GM12878 (cell line): Measurements from ENCODE around the gene AMOTL1.

Experiments
- BACH1 ChIP-seq: fragments of 450-650 bp; IDR thresholded peaks from 2 replicates; pipeline ENCODE4 v1.6.1; 2017; ENCODE audit warnings: mild to moderate bottlenecking, borderline replicate concordance
- CTCF ChIP-seq, 3 experiments: IDR thresholded peaks in 2 of 3; conservative IDR thresholded peaks in 1 of 3; 2 replicates each; pipeline ENCODE4 v1.5.1; 2011; ENCODE audit warnings: low read depth in 3 of 3, low read length in 3 of 3, mild to moderate bottlenecking in 3 of 3, control low read depth in 2 of 3, moderate library complexity in 2 of 3, inconsistent platforms in 1 of 3, mixed read lengths in 1 of 3; ENCODE audit not compliant: control insufficient read depth in 2 of 3, insufficient read depth in 1 of 3; ENCODE audit errors: extremely low read depth in 1 of 3
- EZH2 ChIP-seq: IDR thresholded peaks from 2 replicates; pipeline ENCODE4 v1.6.1; 2012; ENCODE audit warnings: low read depth, mild to moderate bottlenecking, control low read depth, inconsistent platforms, low read length, borderline replicate concordance; ENCODE audit not compliant: control insufficient read depth
- MTA3 ChIP-seq: IDR thresholded peaks from 2 replicates; pipeline ENCODE4 v1.6.1; 2012; ENCODE audit warnings: low read length, inconsistent platforms, borderline replicate concordance
- MXI1 ChIP-seq: fragments of 150-350 bp; IDR thresholded peaks from 2 replicates; pipeline ENCODE4 v1.6.1; 2011; ENCODE audit warnings: low read depth, mild to moderate bottlenecking, inconsistent platforms, low read length, improper control_type of control experiment
- POLR2A ChIP-seq: IDR thresholded peaks from 2 replicates; pipeline ENCODE4 v1.6.1; 2011; ENCODE audit warnings: low read depth, mild to moderate bottlenecking, low read length
- SUZ12 ChIP-seq: fragments of 200-600 bp; sonication (generic); IDR thresholded peaks from one replicate; pipeline ENCODE4 v1.6.1; 2018; ENCODE audit warnings: antibody characterized with exemption, mild to moderate bottlenecking; ENCODE audit not compliant: unreplicated experiment
- ZNF274 ChIP-seq: IDR thresholded peaks from one replicate; pipeline ENCODE4 v1.8.0; 2011; ENCODE audit not compliant: insufficient read length, insufficient read depth
- TF ChIP-seq, protein P1 (sequence below): fragments of 450-650 bp; formaldehyde crosslinking; IDR thresholded peaks from 2 replicates; pipeline ENCODE4 v1.4.0; 2020; ENCODE audit warnings: mild to moderate bottlenecking, moderate library complexity
- TF ChIP-seq, protein P2 (sequence below): fragments of 450-650 bp; formaldehyde crosslinking; IDR thresholded peaks from 2 replicates; pipeline ENCODE4 v1.5.0; 2022; ENCODE audit warnings: mild to moderate bottlenecking, missing genetic modification characterization

DNA sequence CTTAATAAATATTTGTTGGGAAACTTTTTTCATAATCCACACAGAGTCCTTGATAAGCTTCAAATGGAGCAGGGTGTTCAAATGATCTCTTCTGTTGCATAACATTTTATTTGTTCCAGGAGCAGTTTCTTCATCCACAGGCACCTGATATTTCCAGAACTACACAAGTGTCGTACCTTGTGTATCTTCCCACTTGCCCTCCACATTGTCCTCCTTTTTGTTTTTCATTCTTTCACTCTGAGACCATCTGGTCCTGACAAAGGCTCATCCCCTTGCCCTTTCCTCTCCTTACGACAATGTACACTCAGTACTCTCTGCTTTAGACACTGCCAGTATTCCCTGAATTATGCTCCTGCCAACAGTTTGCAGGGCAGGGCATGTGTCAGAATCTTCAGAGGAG lies 5.2 kb upstream of the AMOTL1 start:
- no peak for TF ChIP-seq POLR2A
- TF ChIP-seq, protein P1, sequence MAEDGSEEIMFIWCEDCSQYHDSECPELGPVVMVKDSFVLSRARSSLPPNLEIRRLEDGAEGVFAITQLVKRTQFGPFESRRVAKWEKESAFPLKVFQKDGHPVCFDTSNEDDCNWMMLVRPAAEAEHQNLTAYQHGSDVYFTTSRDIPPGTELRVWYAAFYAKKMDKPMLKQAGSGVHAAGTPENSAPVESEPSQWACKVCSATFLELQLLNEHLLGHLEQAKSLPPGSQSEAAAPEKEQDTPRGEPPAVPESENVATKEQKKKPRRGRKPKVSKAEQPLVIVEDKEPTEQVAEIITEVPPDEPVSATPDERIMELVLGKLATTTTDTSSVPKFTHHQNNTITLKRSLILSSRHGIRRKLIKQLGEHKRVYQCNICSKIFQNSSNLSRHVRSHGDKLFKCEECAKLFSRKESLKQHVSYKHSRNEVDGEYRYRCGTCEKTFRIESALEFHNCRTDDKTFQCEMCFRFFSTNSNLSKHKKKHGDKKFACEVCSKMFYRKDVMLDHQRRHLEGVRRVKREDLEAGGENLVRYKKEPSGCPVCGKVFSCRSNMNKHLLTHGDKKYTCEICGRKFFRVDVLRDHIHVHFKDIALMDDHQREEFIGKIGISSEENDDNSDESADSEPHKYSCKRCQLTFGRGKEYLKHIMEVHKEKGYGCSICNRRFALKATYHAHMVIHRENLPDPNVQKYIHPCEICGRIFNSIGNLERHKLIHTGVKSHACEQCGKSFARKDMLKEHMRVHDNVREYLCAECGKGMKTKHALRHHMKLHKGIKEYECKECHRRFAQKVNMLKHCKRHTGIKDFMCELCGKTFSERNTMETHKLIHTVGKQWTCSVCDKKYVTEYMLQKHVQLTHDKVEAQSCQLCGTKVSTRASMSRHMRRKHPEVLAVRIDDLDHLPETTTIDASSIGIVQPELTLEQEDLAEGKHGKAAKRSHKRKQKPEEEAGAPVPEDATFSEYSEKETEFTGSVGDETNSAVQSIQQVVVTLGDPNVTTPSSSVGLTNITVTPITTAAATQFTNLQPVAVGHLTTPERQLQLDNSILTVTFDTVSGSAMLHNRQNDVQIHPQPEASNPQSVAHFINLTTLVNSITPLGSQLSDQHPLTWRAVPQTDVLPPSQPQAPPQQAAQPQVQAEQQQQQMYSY (CRISPR knock-in tag): no peak
- TF ChIP-seq ZNF274: no peak
- TF ChIP-seq MXI1: no peak
- TF ChIP-seq EZH2: no peak
- TF ChIP-seq CTCF (IDR thresholded peaks at IDR 0.05 in 2 of 3, conservative IDR thresholded peaks at IDR 0.05 in 1 of 3; ENCODE audit: control insufficient read depth in 2 of 3, extremely low read depth in 1 of 3, insufficient read depth in 1 of 3, low read depth in 3 of 3, low read length in 3 of 3): no peak
- TF ChIP-seq BACH1: no peak
- TF ChIP-seq SUZ12: no peak
- no peak for TF ChIP-seq MTA3
- TF ChIP-seq, protein P2, sequence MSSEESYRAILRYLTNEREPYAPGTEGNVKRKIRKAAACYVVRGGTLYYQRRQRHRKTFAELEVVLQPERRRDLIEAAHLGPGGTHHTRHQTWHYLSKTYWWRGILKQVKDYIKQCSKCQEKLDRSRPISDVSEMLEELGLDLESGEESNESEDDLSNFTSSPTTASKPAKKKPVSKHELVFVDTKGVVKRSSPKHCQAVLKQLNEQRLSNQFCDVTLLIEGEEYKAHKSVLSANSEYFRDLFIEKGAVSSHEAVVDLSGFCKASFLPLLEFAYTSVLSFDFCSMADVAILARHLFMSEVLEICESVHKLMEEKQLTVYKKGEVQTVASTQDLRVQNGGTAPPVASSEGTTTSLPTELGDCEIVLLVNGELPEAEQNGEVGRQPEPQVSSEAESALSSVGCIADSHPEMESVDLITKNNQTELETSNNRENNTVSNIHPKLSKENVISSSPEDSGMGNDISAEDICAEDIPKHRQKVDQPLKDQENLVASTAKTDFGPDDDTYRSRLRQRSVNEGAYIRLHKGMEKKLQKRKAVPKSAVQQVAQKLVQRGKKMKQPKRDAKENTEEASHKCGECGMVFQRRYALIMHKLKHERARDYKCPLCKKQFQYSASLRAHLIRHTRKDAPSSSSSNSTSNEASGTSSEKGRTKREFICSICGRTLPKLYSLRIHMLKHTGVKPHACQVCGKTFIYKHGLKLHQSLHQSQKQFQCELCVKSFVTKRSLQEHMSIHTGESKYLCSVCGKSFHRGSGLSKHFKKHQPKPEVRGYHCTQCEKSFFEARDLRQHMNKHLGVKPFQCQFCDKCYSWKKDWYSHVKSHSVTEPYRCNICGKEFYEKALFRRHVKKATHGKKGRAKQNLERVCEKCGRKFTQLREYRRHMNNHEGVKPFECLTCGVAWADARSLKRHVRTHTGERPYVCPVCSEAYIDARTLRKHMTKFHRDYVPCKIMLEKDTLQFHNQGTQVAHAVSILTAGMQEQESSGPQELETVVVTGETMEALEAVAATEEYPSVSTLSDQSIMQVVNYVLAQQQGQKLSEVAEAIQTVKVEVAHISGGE (CRISPR knock-in tag): no peak
